ENCODE results near the gene NECTIN2.

The NECTIN2 gene

DNA sequence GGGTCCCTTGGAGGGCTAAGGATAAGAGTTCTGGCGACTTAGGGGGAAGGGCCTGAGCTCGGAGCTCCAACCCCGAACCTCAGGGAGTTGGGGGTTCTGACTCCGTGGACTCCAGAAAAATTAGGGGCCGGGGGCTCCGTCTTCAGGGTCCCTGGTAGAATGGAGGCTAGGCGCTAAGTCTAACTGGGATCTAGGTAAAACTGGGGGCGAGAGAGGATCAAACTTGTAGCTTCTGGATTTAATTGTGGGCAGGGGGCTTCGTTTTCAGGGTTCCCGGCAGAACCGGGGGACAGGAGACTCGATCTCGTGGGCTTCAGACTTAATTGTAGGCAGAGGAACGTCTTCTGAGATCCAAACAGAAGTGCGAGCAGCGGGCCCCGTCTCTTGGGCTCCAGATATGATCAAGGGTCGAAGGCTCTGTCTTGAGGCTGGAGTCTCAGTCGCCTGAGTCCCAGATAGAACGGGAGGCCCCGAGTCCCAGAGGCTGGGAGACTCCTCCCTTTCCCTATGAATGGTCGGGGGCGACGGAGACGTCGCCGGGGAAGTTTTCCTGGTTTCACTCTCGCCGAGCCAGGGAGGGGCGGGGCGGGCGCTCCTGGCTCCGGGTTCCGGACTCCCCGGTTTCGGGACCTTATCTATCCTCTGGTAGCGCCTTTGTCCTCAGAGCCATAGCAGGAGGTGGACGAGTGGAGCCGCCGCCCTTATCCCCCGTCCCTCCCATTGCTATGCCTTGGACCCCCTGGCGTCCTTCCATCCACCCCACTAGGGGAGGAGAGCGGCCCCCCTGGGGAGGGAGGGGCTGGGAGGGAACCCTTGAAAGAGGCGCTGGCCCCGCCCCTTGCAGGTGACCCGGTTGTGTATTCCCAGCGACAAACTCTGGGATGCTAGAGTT, 1.3 kb downstream of the NECTIN2 start:
- TF ChIP-seq, protein P1, sequence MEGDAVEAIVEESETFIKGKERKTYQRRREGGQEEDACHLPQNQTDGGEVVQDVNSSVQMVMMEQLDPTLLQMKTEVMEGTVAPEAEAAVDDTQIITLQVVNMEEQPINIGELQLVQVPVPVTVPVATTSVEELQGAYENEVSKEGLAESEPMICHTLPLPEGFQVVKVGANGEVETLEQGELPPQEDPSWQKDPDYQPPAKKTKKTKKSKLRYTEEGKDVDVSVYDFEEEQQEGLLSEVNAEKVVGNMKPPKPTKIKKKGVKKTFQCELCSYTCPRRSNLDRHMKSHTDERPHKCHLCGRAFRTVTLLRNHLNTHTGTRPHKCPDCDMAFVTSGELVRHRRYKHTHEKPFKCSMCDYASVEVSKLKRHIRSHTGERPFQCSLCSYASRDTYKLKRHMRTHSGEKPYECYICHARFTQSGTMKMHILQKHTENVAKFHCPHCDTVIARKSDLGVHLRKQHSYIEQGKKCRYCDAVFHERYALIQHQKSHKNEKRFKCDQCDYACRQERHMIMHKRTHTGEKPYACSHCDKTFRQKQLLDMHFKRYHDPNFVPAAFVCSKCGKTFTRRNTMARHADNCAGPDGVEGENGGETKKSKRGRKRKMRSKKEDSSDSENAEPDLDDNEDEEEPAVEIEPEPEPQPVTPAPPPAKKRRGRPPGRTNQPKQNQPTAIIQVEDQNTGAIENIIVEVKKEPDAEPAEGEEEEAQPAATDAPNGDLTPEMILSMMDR (IDR thresholded peaks at IDR 0.05; ENCODE audit: insufficient read depth, low read depth, low read length, missing control alignments): no peak
- H3K4me3 ChIP-seq (ENCODE audit: low read depth, low read length): no peak overlapping the region
- DNase-seq (ENCODE audit: low read depth): no peak

DNA sequence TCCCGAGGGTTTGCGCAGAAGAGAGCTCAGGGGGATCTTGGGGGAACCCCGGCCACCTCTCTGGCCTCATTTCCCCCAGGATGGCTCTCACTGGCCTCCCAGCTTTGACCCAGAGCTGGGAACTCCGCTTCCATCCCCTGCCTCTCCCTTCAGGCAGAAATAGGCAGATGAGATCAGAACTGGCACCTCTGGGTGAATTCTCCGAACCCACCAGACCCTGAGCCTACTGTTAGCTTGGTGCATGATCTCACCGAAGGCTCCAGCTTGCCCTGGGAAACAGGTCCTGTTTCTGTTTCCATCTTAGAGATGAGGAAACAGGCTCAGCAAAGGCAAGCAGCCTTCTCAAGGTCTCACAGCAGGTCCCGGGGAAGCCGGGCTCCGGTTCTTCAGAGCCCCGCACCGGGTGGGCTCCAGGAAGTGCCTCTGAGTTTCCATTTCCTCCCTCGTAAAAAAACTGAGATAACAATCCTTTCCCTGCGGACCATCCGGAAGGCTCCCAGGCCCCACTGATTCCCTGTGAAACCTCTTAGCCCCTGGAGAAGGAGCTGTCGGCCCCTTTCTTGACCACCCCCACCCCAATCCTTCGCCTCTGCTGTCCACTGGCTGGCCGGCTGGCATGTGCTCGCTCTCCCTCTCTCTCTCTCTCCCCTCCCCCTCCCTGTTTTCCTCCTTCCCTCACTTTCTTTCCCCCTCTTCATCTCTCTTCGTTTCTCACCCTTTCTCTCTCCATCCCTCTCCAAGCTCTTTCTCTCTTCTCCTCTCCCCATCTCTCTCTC, 2.1 kb downstream of the NECTIN2 start:
- no peak for DNase-seq (ENCODE audit: low read depth)
- H3K4me3 ChIP-seq (ENCODE audit: low read depth, low read length): no peak overlapping the region
- TF ChIP-seq, protein P1 (IDR thresholded peaks at IDR 0.05; ENCODE audit: insufficient read depth, low read depth, low read length, missing control alignments): no peak

DNA sequence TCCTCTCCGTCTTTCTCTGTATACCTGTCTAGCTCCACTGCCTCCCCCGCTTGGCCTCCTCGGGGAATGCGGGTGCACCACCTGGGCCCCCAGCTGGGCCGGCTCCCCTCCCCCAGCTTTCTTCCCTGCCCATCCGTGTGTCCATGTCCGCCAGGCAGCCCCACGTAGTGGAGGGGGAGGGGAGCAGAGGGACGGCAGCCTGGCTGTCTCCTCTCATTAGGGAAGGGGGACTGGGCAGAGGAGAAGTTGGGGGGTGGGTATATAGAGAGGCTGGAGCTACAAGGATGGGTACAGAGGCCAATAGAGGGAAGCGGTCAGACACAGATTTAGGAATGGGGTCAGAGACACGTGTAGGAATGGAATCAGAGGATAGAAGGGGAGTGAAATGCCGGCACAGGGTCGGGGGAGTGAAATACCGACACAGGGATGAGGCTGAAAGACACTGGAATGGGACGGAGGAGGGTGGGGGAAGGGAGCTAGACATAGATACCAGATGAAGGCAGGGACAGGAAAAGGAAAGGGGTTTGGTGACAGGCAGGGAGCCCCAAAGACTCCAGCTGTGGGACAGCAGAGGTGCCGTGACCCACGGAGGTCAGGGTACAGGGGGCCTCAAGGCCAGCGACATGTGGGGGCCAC, 2.8 kb downstream of the NECTIN2 start:
- H3K4me3 ChIP-seq (ENCODE audit: low read depth, low read length): no peak overlapping the region
- no peak for DNase-seq (ENCODE audit: low read depth)
- TF ChIP-seq, protein P1 (IDR thresholded peaks at IDR 0.05; ENCODE audit: insufficient read depth, low read depth, low read length, missing control alignments): no peak

DNA sequence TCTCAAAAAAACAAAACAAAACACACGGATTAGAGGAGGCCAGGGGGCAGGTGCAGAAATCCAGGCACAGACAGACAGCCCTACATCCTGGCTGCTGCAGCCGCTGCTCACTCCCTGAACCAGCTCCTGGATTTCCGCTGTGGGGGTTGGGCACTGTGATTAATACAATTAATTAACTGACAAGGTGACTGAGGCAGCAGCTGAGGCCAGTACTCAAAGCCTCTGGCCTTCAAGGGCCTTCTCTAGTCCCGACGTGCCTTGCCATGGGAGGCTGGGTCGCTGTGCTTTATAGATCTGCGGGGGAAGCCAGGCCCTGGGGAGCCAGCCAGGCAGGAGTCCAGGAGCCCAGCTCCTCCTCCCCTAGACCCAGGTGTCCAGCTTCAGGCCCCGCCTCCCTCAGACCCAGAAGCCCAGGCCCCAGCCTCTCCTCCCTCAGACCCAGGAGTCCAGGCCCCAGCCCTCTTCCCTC, 4.6 kb downstream of the NECTIN2 start:
- H3K4me3 ChIP-seq (ENCODE audit: low read depth, low read length): no peak overlapping the region
- no peak for DNase-seq (ENCODE audit: low read depth)
- TF ChIP-seq, protein P1 (IDR thresholded peaks at IDR 0.05; ENCODE audit: insufficient read depth, low read depth, low read length, missing control alignments): no peak

DNA sequence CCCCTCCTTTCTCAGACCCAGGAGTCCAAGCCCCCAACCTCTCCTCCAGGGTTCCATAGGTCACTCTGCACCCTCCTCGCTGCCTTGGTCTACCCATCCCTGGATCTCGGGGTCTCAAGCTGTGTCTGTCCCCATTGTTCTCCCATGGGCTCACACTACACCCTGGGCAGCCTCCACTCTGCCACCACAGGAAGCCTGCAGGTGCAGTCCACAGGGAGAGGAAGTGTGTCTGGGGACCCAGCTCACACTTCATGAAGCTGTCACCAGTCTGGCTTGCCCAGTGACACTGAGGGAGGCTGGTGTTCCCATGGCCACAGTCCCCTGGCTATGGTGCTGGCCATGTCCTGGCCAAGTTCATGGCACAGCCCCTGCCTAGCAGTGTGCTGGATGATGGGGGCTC, 5.3 kb downstream of the NECTIN2 start:
- TF ChIP-seq, protein P1 (IDR thresholded peaks at IDR 0.05; ENCODE audit: insufficient read depth, low read depth, low read length, missing control alignments): no peak
- no peak overlapping the region for H3K4me3 ChIP-seq (ENCODE audit: low read depth, low read length)
- DNase-seq (ENCODE audit: low read depth): no peak

DNA sequence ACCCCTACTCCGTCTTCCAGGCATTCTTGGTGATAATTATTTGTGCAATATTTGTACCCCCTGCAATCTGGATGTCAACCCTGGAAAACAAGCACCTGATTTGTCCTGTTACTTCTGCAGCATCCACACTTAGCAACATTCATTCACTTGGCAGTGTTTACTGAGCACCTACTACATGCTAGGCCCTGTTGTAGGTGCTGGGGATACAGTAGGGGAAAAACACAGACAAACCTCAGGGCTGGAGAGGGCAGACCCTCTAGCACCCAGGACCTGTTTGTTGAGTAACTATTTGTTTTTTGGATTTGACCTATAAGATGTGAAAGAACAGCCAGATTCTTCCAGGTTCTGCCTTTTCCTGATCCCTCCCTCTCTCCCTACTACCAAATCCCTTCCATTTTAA, 9.5 kb downstream of the NECTIN2 start:
- DNase-seq (ENCODE audit: low read depth): no peak
- TF ChIP-seq, protein P1 (IDR thresholded peaks at IDR 0.05; ENCODE audit: insufficient read depth, low read depth, low read length, missing control alignments): no peak
- H3K4me3 ChIP-seq (ENCODE audit: low read depth, low read length): no peak overlapping the region
